Lower lobe of right lung (tissue), 2 donors: ENCODE data around the gene IL1RN. TPM values are rescaled to one million over a fixed set of nuclear protein-coding genes. Genes with fewer than 3 reads are reported as not detected.
"Not testable (repeated sequence)": the region's sequence is repeated elsewhere in the genome, so short reads cannot be mapped to it uniquely, and the experiment has no call there.

Experiments used
- ATAC-seq, 2 donors: fragments of 200-7000 bp; cut with Tn5 transposase; one replicate each; pipeline ENCODE4 v1.9.1; 2020 to 2022; ENCODE audit warnings: mild to moderate bottlenecking in 2 of 2, moderate library complexity in 2 of 2
- DNase-seq: peaks from one replicate; pipeline ENCODE4 v3.0.0-alpha.2; 2020
- H3K27ac ChIP-seq: fragments of 200-600 bp; one replicate; pipeline ENCODE4 v1.8.0; 2022
- H3K27me3 ChIP-seq: fragments of 200-600 bp; one replicate; pipeline ENCODE4 v1.8.0; 2022; ENCODE audit warnings: low read depth
- H3K36me3 ChIP-seq: fragments of 200-600 bp; one replicate; pipeline ENCODE4 v1.8.0; 2022; ENCODE audit warnings: mild to moderate bottlenecking
- H3K4me1 ChIP-seq: fragments of 200-600 bp; one replicate; pipeline ENCODE4 v1.8.0; 2022
- H3K4me3 ChIP-seq: fragments of 200-600 bp; one replicate; pipeline ENCODE4 v1.8.0; 2022; ENCODE audit warnings: mild to moderate bottlenecking
- H3K9me3 ChIP-seq: fragments of 200-600 bp; one replicate; pipeline ENCODE4 v1.8.0; 2022
- CTCF ChIP-seq: fragments of 200-600 bp; IDR thresholded peaks from one replicate; pipeline ENCODE4 v1.8.0; 2022; ENCODE audit warnings: antibody characterized with exemption, mild to moderate bottlenecking
- intact Hi-C: fragments of 100-400 bp; cut with DNase I; formaldehyde crosslinking; loops from one replicate; pipeline ENCODE4 v1.11.0; 2022
- total RNA-seq: library from RNA; stranded (reverse); fragmentation: NEBNext Ultra II Directional; extraction: Animal tissue kit (Norgen Biotek cat#: 25700); gene quantifications from one replicate; pipeline ENCODE4 v1.2.1, GENCODE V29; 2021
- donor health status: DM: no; HTN: yes; CAD: no; lungs with severe emphysema.

IL1RN gene
- total RNA-seq, 1 donor from 2014 or later: 20.1 TPM

- no peaks in the 10 kb centered on the region for H3K4me1 ChIP-seq
- H3K4me3 ChIP-seq: no peak overlapping the region
- no peak for DNase-seq
- no peaks in the 10 kb centered on the region for H3K27me3 ChIP-seq
- no peaks in the 10 kb centered on the region for H3K9me3 ChIP-seq
- intact Hi-C loops: no loop called here
- ATAC-seq: no peak
- H3K27ac ChIP-seq: no peak overlapping the region
- TF ChIP-seq CTCF: no peak
- no peaks in the 10 kb centered on the region for H3K36me3 ChIP-seq
Observed at GRCh38 chr2:113089916-113090315, 37.5 kb upstream of the IL1RN start.

GRCh38 chr2:113091231-113091896 is 36.0 kb upstream of the IL1RN start:
- Histone ChIP-seq H3K4me1 (no peaks in the 10 kb centered on the region), H3K27me3 (no peaks in the 10 kb centered on the region), H3K27ac (no peak overlapping the region), H3K4me3 (no peak overlapping the region), H3K36me3 (no peaks in the 10 kb centered on the region), H3K9me3 (no peaks in the 10 kb centered on the region)
- ATAC-seq (no peak), DNase-seq (no peak)
- TF ChIP-seq CTCF: no peak
- intact Hi-C loops: no loop called here

GRCh38 chr2:113092864-113093612 is 34.4 kb upstream of the IL1RN start:
- Histone ChIP-seq H3K4me1 (no peaks in the 10 kb centered on the region), H3K4me3 (no peak overlapping the region), H3K36me3 (no peaks in the 10 kb centered on the region), H3K27ac (no peak overlapping the region), H3K27me3 (no peaks in the 10 kb centered on the region), H3K9me3 (no peaks in the 10 kb centered on the region)
- intact Hi-C loops: no loop called here
- ATAC-seq (no peak), DNase-seq (no peak)
- no peak for TF ChIP-seq CTCF

GRCh38 chr2:113093613-113093977 is 33.8 kb upstream of the IL1RN start:
- Histone ChIP-seq H3K27ac (no peak overlapping the region), H3K4me3 (no peak overlapping the region), H3K4me1 (no peaks in the 10 kb centered on the region), H3K27me3 (no peaks in the 10 kb centered on the region), H3K9me3 (no peaks in the 10 kb centered on the region), H3K36me3 (no peaks in the 10 kb centered on the region)
- DNase-seq (no peak), ATAC-seq (no peak)
- no peak for TF ChIP-seq CTCF
- intact Hi-C loops: no loop called here

GRCh38 chr2:113096306-113096705 is 31.1 kb upstream of the IL1RN start:
- H3K27ac ChIP-seq, DNase-seq, H3K27me3 ChIP-seq, H3K4me1 ChIP-seq, H3K36me3 ChIP-seq, H3K9me3 ChIP-seq, H3K4me3 ChIP-seq, intact Hi-C loops, ATAC-seq: not testable (repeated sequence)

GRCh38 chr2:113096842-113097618 is 30.4 kb upstream of the IL1RN start:
- H3K9me3 ChIP-seq, H3K27me3 ChIP-seq, ATAC-seq, H3K27ac ChIP-seq, H3K4me1 ChIP-seq, intact Hi-C loops, H3K4me3 ChIP-seq, H3K36me3 ChIP-seq, DNase-seq: not testable (repeated sequence)
